Stimulated activated CD8-positive, alpha-beta memory T cell treated with anti-CD3 and anti-CD28 coated beads, Interleukin-12 subunit alpha, Interleukin-12 subunit beta, amount 100 ng/mL, for 24 hours (primary cell): ENCODE results near the gene KRT73.
"Not testable (repeated sequence)": the region's sequence is repeated elsewhere in the genome, so short reads cannot be mapped to it uniquely, and the experiment has no call there.

Experiments used
- DNase-seq: peaks from one replicate; pipeline ENCODE4 v3.0.0-alpha.2; 2020; ENCODE audit errors: extremely low read depth

KRT73 gene

DNA sequence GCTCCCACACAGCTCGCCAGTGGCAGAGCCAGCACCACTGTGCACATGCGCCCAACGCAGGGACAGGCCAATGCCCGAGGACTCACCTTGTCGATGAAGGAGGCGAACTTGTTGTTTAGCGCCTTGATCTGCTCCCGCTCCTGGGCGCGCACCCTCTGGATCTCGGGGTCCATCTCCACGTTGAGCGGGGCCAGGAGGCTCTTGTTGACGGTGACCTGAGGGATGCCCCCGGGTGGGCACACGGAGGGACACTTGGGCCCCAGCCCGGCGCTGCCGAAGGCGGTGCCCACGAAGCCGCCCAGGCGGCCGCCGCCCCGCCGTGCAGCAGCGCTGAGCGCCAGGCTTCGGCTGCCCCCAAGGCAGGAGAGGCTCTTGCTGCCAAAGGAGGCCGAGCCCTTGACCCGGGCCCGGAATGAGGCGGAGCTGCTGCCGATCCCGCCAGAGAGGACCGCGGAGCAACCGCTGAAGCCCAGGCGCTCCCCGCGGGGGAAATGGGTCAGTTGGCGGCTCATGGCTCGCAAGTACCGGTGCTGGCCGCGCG is 17.3 kb downstream of the KRT73 start, which contains the start of gene KRT72:
TSS of gene KRT72 (minus strand) at position 523 of the 541 bp plus-strand sequence. CDS start at position 512, 11 bp downstream.
- no peak for DNase-seq

DNA sequence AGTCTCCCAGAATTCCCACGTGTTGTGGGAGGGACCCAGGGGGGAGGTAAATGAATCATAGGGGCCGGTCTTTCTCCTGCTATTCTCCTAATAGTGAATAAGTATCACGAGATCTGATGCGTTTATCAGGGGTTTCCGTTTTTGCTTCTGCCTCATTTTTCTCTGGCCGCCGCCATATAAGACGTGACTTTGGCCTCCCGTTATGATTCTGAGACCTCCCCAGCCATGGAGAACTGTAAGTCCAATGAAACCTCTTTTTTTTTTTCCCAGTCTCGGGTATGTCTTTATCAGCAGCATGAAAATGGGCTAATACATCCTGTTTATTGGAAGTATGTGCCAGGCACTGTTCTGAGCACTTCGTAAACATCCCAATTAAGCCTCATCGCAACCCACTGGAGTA is 17.9 kb downstream of the KRT73 start:
- no peak for DNase-seq

DNA sequence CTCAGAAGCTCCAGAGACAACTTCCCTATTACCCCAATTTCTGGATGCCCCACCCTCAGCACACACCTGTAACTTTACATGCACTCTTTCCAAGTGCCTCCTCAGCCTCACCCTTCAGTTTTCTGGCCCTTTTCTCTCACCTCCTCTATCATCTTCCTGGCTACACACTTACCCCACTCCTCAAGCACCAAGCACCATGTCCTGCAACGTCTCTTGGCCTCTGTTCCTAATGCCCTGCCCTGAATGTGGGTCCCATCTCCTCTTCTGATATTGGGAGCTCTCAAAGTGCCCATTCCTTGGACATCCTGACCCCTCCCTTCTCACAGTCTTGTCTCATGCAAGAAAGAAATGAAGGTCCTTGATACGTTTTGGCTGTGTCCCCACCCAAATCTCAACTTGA is 18.3 kb downstream of the KRT73 start:
- no peak for DNase-seq

DNA sequence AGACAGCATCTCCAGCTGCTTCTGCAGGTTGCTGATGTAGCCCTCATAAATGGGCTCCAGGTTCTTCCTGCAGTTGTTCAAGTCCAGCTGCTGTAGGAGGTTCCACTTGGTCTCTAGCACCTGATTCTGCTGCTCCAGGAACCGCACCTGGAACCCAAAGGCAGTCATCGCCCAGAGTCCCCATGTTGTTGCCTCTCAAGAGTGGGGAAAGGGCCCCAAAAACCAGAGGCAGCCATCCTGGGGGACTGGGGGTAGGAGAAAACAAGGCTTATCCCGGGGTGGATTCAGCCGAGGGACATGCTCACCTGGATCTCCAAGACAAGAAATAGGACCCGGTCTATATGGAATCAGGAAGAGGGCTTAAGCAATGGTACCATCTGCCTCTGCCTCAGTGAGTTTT is 19.4 kb downstream of the KRT73 start:
- DNase-seq = no peak

DNA sequence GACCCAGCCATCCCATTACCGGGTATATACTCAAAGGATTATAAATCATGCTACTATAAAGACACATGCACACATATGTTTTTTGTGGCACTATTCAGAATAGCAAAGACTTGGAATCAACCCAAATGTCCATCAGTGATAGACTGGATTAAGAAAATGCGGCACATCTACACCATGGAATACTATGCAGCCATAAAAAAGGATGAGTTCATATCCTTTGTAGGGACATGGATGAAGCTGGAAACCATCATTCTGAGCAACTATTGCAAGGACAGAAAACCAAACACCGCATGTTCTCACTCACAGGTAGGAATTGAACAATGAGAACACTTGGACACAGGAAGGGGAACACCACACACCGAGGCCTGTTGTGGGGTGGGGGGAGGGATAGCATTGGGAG is 24.1 kb downstream of the KRT73 start:
- not testable (repeated sequence) for DNase-seq

DNA sequence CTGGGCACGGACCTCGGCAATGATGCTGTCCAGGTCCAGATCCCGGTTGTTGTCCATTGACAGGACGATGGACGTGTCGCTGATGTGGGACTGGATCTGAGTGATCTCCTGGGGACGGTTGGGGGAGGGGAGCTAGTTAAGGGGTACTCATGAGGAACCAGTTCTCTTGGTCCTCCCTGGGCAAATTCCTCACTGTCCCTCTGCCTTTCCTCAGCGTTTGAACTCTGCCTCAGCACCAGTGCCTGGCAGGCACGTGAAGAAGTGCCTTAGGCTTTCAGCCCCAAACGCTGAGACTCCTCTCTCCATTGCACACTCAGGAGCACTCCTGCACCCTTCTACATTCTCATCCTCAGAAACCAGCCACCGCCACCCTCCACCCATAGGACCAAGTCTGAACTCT is 26.8 kb downstream of the KRT73 start:
- no peak for DNase-seq

DNA sequence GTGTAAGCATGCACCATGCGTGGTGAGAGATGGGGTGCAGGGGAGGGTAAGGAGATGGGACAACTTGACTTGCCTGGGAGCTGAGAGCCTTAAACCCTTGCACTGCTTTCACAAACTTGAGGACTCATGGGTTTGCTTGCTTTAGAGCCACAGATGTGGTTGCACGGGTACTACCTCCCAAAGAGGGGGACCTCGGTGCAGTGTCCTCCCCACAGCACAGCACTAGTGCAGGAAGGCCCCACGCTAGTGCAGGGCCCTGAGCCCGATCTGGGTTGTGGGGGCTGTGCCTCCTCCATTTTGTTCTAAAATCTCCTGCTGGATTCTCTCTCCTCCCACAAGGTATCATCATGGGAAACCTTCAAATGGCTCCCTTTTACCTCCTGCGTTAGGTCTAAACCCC is 28.3 kb downstream of the KRT73 start:
- no peak for DNase-seq

DNA sequence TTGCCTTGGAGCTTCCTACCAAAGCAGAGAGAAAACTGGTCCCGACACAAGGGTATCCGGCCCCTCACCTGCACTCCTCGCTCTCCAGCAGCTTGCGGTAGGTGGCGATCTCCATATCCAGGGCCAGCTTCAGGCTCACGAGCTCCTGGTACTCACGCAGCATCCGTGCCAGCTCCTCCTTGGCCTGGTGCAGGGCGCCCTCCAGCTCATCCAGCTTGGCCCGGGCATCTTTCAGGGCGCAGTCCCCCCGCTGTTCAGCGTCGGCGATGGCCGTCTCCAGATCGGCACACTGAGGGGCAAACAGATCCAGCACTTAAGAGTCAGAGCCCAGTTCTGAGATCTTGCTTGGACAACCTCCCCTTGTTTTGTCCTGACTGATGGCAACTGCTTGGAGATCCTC is 30.8 kb downstream of the KRT73 start:
- DNase-seq = no peak

DNA sequence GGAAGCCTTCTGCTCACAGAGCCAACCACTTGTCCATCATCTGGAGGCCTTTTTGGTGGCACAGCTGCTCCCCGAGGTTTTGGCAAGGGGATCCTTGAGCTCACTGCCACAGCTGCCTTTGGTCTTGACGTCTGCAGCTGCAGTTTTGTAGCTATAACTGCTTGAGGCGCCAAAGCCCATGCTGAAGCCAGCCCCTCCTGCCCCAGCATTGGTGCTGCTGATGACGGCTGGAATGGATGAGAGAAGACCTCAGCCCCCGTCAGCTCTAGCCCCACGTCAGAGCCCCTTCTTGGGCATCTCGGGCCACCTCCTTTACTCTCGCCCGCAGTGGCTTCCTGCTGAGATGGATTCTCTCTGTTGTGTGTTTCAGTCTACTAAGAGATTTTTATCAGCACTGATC is 32.4 kb downstream of the KRT73 start:
- no peak for DNase-seq

DNA sequence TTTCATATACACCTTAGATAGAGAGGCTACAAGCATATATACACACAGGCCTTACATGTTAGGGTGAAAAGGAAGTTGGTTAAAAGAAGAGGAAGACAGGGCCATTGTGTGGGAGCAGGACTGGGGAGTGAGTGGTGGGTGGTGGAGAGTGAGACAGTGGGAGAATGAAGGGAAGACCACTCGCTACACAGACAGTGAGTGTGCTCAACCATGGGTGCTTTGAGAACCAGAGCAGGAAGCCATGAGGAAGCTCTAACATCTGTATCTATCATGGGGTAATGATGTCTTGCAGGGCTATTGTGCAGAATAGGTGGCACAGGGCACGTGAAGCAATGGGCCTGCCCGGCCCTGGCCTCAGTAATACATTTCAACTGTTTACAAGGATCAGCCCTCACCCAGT is 33.3 kb downstream of the KRT73 start:
- DNase-seq = no peak

DNA sequence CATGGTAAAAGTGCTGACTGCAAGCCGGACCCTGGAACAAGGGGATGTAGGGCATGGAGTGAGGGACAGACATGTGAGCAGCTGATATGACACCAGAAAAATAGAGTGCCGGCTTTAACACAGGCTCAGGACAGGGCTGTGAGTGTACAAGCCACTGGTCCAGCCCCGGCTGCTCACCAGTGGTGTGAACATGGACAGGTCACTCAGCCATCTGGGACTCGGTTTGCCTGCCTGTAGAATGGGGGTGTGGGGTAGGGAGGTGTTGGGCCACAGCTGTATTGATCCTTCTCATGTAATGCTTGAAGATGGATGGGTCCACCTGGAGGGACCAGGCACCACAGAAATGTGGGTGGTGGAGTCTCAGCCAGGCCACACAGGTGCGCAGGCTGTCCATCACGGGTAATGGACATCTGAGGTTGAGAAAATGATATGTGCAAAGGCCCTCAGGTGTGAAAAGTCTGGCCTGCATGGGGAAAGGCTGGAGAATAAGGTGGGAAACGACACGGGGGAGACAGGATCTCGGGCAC is 34.1 kb downstream of the KRT73 start:
- DNase-seq = no peak

DNA sequence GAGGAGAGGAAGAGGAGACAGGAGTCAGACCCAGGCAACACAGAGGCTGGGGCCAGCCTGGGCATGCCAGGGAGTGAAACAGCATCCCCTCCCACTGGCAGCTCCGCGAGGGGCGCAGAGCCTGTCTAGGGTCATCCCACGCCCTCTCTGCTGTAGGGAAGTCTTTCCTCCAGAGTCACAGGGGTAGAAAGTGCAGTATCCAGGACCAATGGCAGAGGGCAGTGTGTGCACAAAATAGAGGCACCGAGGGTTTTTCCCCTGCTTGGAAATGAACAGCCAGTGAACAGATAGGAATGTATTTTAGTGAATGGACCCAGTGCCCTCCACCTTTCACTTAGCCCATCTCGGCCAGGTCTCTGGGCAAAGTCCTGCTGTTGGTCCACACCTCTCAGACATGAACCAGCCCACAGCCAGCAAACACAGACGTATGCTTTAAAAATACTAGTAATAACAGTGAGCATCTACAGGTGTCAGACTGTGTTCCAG is 35.3 kb downstream of the KRT73 start:
- peak; percentile 19 for DNase-seq

DNA sequence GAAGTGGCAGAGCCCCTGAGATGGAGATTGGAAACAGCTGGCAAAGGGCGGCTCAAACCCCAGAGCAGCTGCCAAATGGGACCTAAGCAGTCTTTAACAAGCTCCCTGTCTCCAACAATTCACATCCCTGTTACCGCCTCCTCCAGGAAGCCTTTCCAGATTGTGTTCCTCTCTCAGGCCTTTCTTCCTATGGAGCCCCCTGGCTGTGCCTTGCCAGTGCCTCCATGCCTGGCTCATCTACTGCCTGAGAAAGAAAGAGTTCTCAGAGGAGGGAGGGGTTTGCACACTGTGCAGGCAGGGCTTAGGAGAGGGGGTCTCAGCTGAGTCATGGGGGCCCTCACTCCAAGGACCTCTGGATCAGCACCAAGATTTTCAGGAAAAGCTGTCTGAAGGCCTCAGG is 35.9 kb downstream of the KRT73 start:
- no peak for DNase-seq

DNA sequence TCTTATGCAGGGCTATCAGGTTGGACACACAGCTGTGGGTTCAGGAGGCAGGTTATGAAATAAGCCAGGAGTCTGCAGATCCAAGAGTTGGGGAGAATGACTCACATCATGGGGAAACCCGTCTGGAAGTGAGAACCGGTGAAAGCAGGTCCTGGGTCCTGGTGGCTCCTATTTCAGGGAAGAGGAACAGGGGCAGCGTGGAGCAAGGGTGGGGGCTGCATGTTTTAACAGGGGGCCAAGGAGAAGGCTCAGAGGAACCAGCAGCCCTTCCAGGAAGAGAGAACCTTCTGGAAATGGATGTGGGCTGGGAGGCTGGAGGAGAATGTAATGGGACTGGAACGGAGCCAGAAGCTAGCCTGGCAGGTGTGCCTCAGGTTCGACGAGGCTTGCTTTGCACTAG is 36.9 kb downstream of the KRT73 start:
- DNase-seq = no peak

DNA sequence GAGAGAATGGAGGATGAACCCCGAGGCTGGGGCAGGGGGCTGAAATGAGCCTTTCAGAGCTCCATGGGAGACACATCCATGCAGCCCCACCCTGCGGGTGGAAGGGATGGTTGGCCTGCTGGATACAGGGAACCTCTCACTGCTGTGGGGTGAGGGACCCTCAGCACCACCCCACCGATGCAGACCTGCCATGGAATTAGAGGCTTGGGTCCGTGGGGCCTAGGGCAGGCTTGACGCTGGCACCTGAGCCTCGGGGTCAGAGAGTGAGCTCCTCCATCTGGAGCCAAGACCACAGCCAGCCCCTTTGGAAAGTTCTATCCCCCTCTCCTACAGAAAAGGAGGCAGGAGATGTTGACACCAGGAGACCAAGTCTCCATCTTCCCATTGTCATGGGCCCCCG is 37.3 kb downstream of the KRT73 start:
- DNase-seq = no peak

DNA sequence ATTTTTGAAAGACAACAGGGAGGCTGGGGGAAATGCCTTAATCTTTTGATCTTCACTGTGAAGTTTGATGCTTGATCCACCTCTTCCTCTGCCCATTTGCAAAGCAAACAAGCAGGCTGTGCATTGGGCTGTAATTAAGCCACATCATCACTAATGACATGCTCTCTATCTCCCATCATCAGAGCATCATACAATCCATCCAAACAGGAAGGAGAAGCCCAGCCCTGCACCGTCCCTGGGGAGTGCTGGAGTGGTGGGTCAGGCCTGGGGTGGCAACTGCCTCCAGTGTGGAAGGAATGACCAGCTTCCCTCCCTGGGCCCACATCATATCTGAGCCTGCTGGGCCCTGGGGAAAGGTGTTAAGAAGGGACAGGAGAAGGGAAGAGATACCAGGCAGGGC is 37.9 kb downstream of the KRT73 start:
- no peak for DNase-seq

DNA sequence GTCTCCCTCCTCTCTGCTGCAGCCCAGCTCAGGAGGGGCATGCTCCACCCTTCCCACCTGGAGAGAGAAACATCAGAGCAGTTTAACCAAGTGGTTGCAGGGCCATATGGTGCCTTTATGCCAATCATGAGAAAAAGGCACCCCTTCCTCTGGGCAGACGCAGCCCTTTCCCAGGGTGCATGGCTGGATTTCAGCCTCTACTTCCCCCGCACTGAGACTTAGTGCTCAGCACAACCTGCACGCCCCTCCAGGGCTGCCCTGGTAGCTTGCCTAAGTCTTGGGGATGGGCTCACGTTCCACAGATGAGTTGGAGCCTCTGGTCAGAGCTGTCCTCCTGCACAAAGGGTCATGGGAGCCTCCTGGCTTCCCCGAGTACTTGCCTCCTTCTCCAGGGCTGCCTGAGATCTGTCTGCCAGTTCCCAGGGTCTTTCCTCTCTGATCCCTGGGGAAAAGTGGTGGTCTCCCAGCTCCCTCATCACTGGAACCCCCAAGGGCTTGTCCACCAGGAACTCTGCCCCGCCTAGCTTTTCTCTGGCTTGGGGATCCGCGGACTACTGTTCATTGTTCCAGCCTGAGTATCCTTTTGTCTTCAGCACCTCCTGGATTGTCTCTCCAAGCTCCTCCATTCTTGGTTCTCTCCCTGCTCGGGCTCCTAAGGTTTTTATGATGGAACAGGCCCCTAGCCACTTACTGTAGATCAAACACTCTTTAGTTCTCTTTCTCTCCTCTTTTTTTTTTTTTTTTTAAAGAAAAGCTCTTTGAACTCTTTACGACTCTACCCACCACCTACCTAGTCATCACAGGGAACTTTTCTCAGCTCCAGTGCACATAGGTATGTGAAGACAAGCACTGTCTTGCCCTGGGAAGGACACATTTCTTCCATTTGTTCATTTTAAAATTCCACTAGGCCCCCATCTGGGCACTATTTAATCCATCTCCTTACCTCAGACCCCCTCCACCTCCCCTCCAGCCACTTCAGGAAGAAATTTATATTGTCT is 38.6 kb downstream of the KRT73 start:
- no peak for DNase-seq

DNA sequence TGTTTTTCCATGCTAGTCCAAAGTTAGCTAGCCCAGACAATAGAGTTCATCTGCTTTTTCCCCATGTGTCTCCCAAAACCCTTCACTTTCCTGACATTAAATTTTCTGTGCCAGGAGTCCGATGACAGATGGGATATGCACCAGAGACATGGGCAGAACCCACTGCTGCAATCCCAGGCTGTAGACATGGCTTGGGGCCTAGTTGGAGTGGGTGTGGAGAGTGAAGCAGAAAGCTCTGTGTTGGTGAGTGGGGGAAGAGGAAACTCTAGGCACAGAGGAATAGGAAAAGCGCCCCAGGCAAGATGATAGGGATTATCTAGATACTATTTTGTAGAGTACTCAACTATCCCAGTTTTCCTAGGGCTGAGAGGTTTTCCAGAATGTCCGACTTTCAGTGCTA is 39.9 kb downstream of the KRT73 start:
- DNase-seq = no peak

DNA sequence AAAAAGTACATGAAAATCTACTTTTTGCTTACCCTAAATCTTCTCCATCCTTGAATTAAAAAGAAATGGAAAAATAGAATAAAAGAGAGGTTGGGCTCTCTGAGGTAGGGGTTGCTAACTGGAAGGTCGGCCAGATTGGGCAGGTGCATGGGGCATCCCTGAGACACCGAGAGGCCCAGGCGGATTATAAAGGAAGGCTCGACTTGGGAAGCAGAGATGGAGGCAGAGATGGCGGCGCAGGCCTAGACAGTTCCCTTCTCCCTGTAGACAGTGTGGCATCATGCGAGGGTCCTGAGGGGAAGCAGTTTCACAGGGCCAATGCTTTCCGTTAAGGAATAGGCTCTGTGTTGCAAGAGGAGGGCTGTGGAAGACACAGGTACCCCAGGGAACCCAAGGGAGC is 41.0 kb downstream of the KRT73 start:
- no peak for DNase-seq

DNA sequence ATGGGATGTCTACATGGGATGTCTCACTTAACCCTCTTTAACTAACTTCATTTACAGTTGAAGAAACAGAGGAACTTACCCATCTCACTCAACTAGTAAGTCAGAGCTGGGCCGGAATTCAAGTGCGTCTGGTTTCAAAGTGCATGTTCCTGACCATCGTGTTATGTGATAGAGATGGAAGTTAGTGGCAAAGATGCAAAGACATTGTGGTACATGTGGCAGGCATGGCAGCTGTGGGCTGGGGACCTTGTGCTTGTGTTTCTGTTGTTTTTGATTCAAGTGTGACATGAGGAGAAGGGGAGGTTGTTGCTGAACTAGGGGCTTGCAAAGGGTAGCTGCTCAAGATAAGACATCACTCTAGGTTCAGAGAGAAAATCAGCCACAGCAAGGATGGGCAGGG is 42.4 kb downstream of the KRT73 start:
- no peak for DNase-seq

DNA sequence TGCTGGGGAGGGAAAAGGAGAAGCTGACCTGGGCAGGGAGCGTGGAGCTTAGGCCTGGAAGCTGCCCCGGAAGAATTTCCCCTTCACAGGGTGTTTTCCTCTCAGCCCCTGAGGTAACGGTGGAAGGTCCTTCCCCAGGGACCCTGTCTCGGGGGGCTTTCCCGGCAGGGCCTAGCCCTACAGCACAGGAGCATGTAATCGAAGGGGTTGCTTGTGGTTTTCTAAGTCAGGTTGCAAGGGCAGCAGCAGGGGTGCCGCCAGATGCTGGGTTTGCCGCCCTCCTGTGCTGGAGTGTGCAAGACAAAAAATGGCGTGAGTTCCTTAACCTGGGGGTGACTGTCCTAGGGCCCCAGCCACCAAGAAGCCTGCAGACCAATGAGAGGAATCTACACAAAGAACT is 43.1 kb downstream of the KRT73 start:
- DNase-seq = no peak

DNA sequence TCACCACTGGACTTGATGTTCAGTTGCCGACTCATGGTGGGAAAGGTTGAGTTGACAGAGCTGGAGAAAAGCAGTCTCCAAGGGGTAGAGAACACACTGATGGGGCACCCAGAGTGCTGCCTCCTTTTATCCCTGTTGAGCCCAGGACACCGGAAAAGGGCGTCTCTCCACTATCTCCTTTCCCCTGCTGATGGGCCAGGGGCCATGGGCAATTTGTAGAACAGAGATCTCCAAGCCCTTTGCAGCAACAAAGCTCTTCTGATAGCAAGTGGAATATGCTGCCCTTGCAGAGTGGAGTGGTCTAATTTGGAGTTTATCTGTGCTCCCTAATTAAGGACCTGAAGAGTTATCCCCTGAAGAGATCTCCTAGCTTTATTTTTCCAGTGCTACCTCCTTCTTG is 44.6 kb downstream of the KRT73 start, which contains the start of gene KRT74:
TSS of gene KRT74 (minus strand) at position 101 of the 400 bp plus-strand sequence. CDS start at position 35, 66 bp downstream.
- no peak for DNase-seq

DNA sequence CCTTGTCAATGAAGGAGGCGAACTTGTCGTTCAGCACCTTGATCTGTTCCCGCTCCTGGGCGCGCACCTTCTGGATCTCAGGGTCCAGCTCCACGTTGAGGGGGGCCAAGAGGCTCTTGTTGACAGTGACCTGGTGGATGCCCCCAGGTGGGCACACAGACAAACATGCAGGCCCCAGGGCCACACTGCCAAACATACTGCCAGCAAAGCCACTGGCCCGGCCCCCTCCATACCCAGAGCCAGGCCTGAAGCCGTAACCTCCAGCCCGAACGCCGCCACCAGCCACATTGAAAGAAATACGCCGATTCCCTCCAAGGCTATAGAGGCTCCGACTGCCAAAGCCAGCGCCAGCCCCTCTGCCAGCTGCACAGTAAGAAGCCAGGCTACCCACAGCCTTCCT is 45.1 kb downstream of the KRT73 start:
- DNase-seq = no peak
